K562 (cell line): Measurements from ENCODE around the gene LRRC8E. TPM values are rescaled to one million over a fixed set of nuclear protein-coding genes. Genes with fewer than 3 reads are reported as not detected.

Source experiments
- ATAC-seq: fragments of 200-7000 bp; cut with Tn5 transposase; 3 replicates; pipeline ENCODE4 v1.9.1; 2020; ENCODE audit warnings: moderate library complexity
- BruUV-seq: library from RNA; stranded (reverse); fragments of 400-500 nt; replicated peaks from 2 replicates; lab custom pipeline; 2021; lab: Mats Ljungman, UMichigan
- CTCF ChIA-PET: fragments of 300-600 bp; formaldehyde crosslinking; extraction: SDS; loops from one replicate; lab custom pipeline; 2021; ENCODE audit warnings: low intra/inter-chr PET ratio; lab: Yijun Ruan, JAX
- POLR2A ChIA-PET: fragments of 300-600, 350-650 bp; sonication (Branson Sonifier 250); formaldehyde crosslinking; extraction: SDS; loops from one replicate; lab custom pipeline; 2021; ENCODE audit warnings: antibody characterized with exemption, inconsistent platforms; lab: Yijun Ruan, JAX
- DNase-seq, 4 experiments: peaks; one replicate each; pipeline versions ENCODE4 v3.0.0 to v3.0.0-alpha.2; 2011 to 2018; ENCODE audit warnings: low spot score in 3 of 4, mixed read lengths in 3 of 4; ENCODE audit errors: extremely low read depth in 1 of 4
- FAIRE-seq: peaks from 2 replicates; lab custom pipeline; 2011; peaks lifted over from hg19 to GRCh38; lab: Jason Lieb, UNC
- H2AFZ ChIP-seq: 2 replicates; pipeline ENCODE4 v1.6.0; 2011; ENCODE audit warnings: low read depth, low read length, control low read depth, inconsistent platforms
- H3K27ac ChIP-seq: fragments of 200-600 bp; 3 replicates; pipeline ENCODE4 v1.8.0; 2011; ENCODE audit warnings: low read depth, mild to moderate bottlenecking, control low read depth, inconsistent platforms, low read length, moderate library complexity, mixed read lengths; ENCODE audit errors: extremely low read depth
- H3K27me3 ChIP-seq, 2 experiments: fragments of 300-600 bp in 1 of 2; 2 replicates in 1 of 2; 3 replicates in 1 of 2; pipeline versions ENCODE4 v1.6.0 to v1.8.0; 2011; ENCODE audit warnings: inconsistent platforms in 2 of 2, low read length in 2 of 2, mild to moderate bottlenecking in 1 of 2, mixed read lengths in 1 of 2, moderate library complexity in 1 of 2; ENCODE audit not compliant: control insufficient read depth in 2 of 2, insufficient read depth in 2 of 2
- H3K36me3 ChIP-seq: fragments of 300-600 bp; 3 replicates; pipeline ENCODE4 v1.8.0; 2011; ENCODE audit warnings: mild to moderate bottlenecking, low read length, inconsistent platforms; ENCODE audit not compliant: control insufficient read depth, insufficient read depth
- H3K4me1 ChIP-seq, 2 experiments: fragments of 200-600 bp in 1 of 2; replicated peaks in 1 of 2; 2 replicates in 1 of 2; 3 replicates in 1 of 2; pipeline versions ENCODE4 v1.5.1 to v1.8.0; 2011; ENCODE audit warnings: inconsistent platforms in 2 of 2, low read length in 2 of 2, mild to moderate bottlenecking in 1 of 2, mixed read lengths in 1 of 2, moderate library complexity in 1 of 2; ENCODE audit not compliant: control insufficient read depth in 2 of 2, insufficient read depth in 2 of 2
- H3K4me2 ChIP-seq: 2 replicates; pipeline ENCODE4 v1.6.1; 2011; ENCODE audit warnings: low read length, control low read depth, inconsistent platforms, mixed read lengths; ENCODE audit not compliant: insufficient read depth
- H3K4me3 ChIP-seq: fragments of 200-600 bp; sonication (generic), shearing (Covaris generic); 2 replicates; pipeline ENCODE4 v1.5.1; 2016; ENCODE audit warnings: control low read depth, inconsistent platforms
- H3K79me2 ChIP-seq: fragments of 200-600 bp; 3 replicates; pipeline ENCODE4 v1.8.0; 2011; ENCODE audit warnings: low read length, inconsistent platforms; ENCODE audit not compliant: control insufficient read depth, insufficient read depth
- H3K9ac ChIP-seq, 2 experiments: 2 replicates each; pipeline versions ENCODE4 v1.6.0 to v1.6.1; 2011; ENCODE audit warnings: low read depth in 2 of 2, low read length in 2 of 2, control low read depth in 1 of 2, inconsistent platforms in 1 of 2, mild to moderate bottlenecking in 1 of 2, mixed read lengths in 1 of 2; ENCODE audit not compliant: insufficient read depth in 1 of 2
- H3K9me1 ChIP-seq: one replicate; pipeline ENCODE4 v1.6.0; 2011; ENCODE audit warnings: inconsistent platforms, mild to moderate bottlenecking, low read length, moderate library complexity; ENCODE audit not compliant: control insufficient read depth, insufficient read depth
- H3K9me3 ChIP-seq: replicated peaks from 2 replicates; pipeline ENCODE4 v1.5.1; 2011; ENCODE audit warnings: low read depth, low read length, inconsistent platforms; ENCODE audit not compliant: control insufficient read depth, insufficient read depth
- H4K20me1 ChIP-seq: replicated peaks from 2 replicates; pipeline ENCODE4 v1.6.1; 2011; ENCODE audit warnings: low read length, inconsistent platforms, mixed read lengths; ENCODE audit not compliant: control insufficient read depth, insufficient read depth
- HMGXB4 ChIP-seq: sonication (generic); formaldehyde crosslinking; IDR thresholded peaks from 2 replicates; pipeline ENCODE4 v1.8.1; 2023; ENCODE audit warnings: mild to moderate bottlenecking, missing genetic modification reagents
- ID3 ChIP-seq, 2 experiments: fragments of 250-450 bp in 1 of 2; fragments of 450-650 bp in 1 of 2; sonication (Bioruptor Pico) in 1 of 2; IDR thresholded peaks; 2 replicates each; pipeline versions ENCODE4 v1.6.1 to v1.8.0; 2016 to 2021; ENCODE audit warnings: mild to moderate bottlenecking in 2 of 2, moderate library complexity in 2 of 2, missing compliant biosample characterization in 1 of 2, missing genetic modification characterization in 1 of 2
- ZBTB7A ChIP-seq: IDR thresholded peaks from 2 replicates; pipeline ENCODE4 v1.6.1; 2011; ENCODE audit warnings: low read depth, mild to moderate bottlenecking, low read length, moderate library complexity, borderline replicate concordance; ENCODE audit not compliant: control insufficient read depth
- ZNF232 ChIP-seq: sonication (generic); formaldehyde crosslinking; IDR thresholded peaks from 2 replicates; pipeline ENCODE4 v1.8.0; 2022; ENCODE audit warnings: mild to moderate bottlenecking, missing genetic modification reagents
- WGBS: fragments of 100-300 bp; shearing (Covaris generic); methylation state at CpG from one replicate; pipeline ENCODE4 v1.1.6; 2016; ENCODE audit warnings: low coverage, mixed read lengths; ENCODE audit not compliant: insufficient coverage; ENCODE audit errors: missing lambda C conversion rate; 5-methylcytosine and 5-hydroxymethylcytosine counted together
- in situ Hi-C: fragments of 300-500 bp; cut with MboI; formaldehyde crosslinking; loops from 4 replicates; pipeline ENCODE4 v1.15.0; 2018; ENCODE audit warnings: inconsistent platforms, mixed read lengths
- intact Hi-C: fragments of 100-400 bp; cut with micrococcal nuclease; formaldehyde crosslinking; loops from 2 replicates; pipeline ENCODE4 v1.14.2; 2022
- polyA plus RNA-seq, 8 experiments: library from polyadenylated mRNA; depleted of rRNA in 4 of 8; stranded (reverse) in 5 of 8; unstranded in 3 of 8; fragments of >200 nt; fragmentation: Nextera tagmentation in 2 of 8; fragmentation: Illumina TruSeq in 1 of 8; extraction: Ambion mirVana in 2 of 8; extraction: Trizol in 1 of 8; gene quantifications; 2 replicates each; pipeline versions ENCODE4 v1.2.1 to v1.2.3, GENCODE V29; 2011 to 2014; ENCODE audit warnings: inconsistent platforms in 1 of 8, missing spikeins in 1 of 8
- total RNA-seq, 7 experiments: library from RNA; depleted of rRNA in 6 of 7; stranded (reverse); fragments of >200 nt in 6 of 7; fragmentation: Illumina TruSeq in 2 of 7; extraction: Trizol in 2 of 7; gene quantifications; 2 replicates each; pipeline versions ENCODE4 v1.2.1 to v1.2.3, GENCODE V29; 2011 to 2021; ENCODE audit warnings: low replicate concordance in 1 of 7

LRRC8E gene
- total and polyA plus RNA-seq, 9 of the 15 experiments (the other 6 are each of a cell fraction or from before 2014, with no cell fraction given): 0.08 to 5.7 (median 3.5) TPM; not detected in 1

- CTCF ChIA-PET: no interaction called here
- BruUV-seq: no TSS peak
- H3K79me2 ChIP-seq: peaks cover 5% of the 10 kb centered on the region; the same call in 2 of the 3 replicates
- no peaks in the 10 kb centered on the region for H3K27me3 ChIP-seq
- peaks cover 10 to 26% of the 10 kb centered on the region in 2 experiments for H3K4me1 ChIP-seq
- no peaks in the 10 kb centered on the region for H3K36me3 ChIP-seq
- no peak overlapping the region for H3K9ac ChIP-seq
- POLR2A ChIA-PET: interaction anchor here (1.2 to 8.2 kb wide), 3 partner anchors 8 to 28 kb away, joined by 4 to 72 read pairs (median 4); partner anchors contain the start of gene MAP2K7
- H3K4me3 ChIP-seq: no peak overlapping the region
- H3K9me3 ChIP-seq: no peaks in the 10 kb centered on the region
- FAIRE-seq (no peak), DNase-seq (no peak), ATAC-seq (no peak)
- no peak overlapping the region for H3K27ac ChIP-seq
- H4K20me1 ChIP-seq: no peaks in the 10 kb centered on the region
- no peak overlapping the region for H3K4me2 ChIP-seq
- intact Hi-C loops (no loop called here), in situ Hi-C loops (no loop called here)
- H3K9me1 ChIP-seq: no peaks in the 10 kb centered on the region
- no peak overlapping the region for H2AFZ ChIP-seq
- no peak for TF ChIP-seq ZBTB7A
- no peak for TF ChIP-seq ID3 (CRISPR knock-in tag; IDR thresholded peaks at IDR 0.05)
- TF ChIP-seq ID3 (tag; IDR thresholded peaks at IDR 0.05): no peak
- TF ChIP-seq HMGXB4: no peak
- TF ChIP-seq ZNF232: no peak
- TF ChIP-seq, all 486 proteins: peak for 0
- 40% methylated on average over 8 of the region's 8 CpGs for WGBS
These were observed 2.5 kb upstream of the LRRC8E start for GRCh38 chr19:7885818-7886217.
